GM10847 (cell line): Measurements from ENCODE around the gene KCTD10.

Experiments used
- POLR2A ChIP-seq: IDR thresholded peaks from 2 replicates; pipeline ENCODE4 v1.6.1; 2011; ENCODE audit not compliant: insufficient read length; ENCODE audit errors: extremely low read depth

Gene KCTD10

DNA sequence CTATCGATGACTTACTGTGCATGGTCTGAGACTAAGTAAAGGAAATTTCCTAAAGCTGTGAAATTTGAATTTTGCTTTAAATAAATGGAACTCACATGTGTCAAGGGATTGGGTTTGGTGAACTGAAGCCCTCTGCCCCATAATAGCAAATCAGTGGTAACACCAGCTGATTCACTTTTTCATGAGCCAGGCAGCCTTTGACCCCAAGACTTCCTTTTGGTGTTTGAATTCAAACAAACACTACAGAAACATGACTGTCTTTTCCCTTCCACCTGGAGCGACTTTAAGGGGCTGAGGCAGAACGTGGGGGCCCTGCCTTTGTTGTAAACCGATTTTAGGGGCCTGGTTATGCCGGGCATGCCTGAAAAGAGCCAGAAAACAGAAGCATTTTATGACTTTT lies 28.8 kb downstream of the KCTD10 start:
- TF ChIP-seq POLR2A: no peak

DNA sequence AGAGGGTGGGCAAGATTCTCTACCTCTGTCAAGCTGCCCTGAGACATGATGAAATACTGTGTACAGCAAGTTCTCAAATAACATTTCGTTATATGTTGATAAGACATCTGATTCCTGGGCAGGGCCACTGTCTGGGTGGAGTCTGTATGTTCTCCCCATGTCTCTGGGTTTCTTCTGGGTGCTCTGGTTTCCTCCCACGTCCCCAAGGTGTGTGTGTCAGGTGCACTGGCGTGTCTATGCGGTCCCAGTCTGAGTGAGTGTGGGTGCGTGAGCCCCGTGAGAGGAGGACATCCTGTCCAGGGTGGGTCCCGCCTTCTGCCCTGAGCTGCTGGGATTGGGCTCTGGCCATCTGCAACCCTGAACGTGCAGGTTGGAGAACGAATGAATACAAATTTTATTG lies 29.6 kb downstream of the KCTD10 start:
- TF ChIP-seq POLR2A: no peak

DNA sequence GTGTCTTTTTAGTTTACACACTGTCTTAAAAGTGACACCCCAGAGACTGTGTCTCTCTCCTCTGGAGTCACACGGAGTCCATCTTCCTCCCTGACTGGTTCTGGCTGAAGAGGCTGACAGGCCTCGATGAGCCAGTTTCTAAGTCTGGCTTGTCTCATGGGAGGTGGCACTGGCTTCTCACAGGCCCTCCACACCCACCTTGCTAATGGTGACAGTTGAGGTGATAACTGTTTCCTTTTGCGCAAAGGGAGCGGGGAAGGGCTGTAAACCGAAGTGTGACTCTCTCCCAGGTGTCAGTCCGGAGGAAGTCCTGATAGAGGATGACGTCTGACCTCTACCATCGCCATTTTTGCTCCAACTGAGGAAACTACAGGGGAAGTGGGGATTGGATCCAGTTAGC lies 30.2 kb downstream of the KCTD10 start:
- TF ChIP-seq POLR2A: no peak

DNA sequence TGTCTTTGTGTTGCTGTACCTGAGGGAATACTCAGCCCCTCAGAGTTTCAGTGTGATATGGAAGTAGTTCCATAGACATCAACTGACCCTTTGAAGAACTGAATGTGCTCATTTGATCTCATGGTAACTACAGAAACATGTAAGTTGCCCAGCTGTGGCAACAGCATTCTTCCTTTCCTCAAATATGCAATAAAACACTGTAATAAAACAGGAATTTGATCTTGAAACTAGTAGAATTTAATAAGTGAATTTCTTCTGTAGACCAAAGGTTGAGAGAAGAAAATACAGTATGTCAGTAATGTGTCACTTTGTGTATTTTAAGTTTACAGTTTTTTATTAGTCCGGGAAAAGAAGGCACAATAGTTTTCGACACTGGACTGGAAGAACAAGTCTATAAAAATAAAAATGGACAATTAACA lies 31.9 kb downstream of the KCTD10 start:
- TF ChIP-seq POLR2A: no peak

DNA sequence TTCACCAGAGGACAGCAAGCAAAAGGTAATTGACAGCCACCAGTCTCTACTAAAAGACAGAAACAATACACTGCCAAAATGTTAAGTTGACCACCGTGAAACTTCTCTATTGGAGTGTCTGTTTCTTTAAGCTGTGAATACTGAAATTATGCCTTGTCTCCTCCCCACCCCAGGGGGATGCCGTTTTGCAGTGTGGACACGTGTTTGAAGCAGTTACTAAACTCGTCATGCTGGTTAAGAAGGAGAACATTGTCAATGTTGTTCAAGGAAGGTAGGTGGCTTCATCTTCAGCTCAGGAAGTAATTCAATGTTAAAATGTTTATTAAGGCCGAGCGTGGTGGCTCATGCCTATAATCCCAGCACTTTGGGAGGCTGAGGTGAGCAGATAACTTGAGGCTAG lies 32.8 kb downstream of the KCTD10 start:
- no peak for TF ChIP-seq POLR2A

DNA sequence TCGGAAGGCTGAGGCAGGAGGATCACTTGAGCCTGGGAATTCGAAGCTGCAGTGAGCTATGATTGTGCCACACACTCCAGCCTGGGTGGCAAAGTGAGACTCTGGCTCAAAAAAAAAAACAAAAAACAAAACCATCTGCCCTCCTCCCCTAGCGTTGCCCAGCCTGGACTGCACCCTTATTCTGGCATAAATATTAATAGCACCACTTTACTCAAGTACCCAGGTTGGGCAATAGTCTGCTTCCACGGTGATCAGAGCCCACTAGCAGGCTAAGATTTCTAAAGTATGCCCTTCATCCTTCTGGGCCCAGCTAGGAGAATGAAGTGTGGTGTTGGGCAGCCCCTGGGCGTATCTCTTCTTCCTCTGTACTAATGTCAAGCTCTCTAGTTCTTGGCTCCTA lies 33.3 kb downstream of the KCTD10 start:
- no peak for TF ChIP-seq POLR2A

DNA sequence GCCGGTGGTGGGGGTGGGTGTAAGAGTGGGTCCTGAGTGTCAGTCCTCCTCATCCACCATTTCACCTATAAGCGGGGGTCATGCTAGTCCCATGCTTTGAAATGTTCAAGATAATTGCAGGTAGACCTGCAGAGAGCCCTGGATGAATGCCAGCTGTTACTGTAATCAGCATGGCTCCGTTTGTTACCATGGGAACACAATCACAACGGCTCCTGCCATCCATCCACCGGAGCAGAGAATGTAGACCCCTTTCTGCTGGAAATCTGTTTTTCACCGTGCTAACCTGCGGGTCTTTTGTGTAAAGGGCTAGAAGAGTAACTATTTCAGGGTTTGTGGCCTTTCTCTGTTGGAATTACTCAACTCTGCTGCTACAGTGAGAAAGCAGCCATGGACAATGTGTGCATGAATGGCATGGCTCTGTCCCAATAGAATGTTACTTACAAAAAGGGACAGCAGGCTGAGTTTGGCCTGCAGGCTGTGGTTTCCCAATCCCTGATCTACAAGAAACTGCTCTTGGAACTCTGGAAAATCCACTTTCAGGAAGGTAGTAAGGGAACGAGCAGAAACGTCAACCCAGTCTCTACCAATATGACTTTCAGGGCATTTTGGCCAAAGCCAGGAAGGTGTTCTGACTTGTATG lies 36.1 kb downstream of the KCTD10 start:
- no peak for TF ChIP-seq POLR2A

DNA sequence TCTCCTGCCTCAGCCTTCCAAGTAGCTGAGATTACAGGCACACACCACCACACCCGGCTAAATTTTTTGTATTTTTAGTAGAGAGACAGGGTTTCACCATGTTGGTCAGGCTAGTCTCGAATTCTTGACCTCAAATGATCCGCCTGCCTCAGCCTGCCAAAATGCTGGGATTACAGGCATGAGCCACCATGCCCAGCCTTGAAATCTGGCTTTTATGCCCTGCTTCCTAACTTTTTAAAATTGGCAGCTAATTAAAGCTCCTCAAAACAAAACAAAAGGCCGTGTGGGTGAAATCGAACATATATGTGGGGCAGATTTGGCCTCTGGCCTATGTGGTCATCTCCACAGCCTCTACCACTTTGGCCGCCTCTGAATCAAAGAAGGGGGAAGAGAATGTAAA lies 37.9 kb downstream of the KCTD10 start:
- no peak for TF ChIP-seq POLR2A

DNA sequence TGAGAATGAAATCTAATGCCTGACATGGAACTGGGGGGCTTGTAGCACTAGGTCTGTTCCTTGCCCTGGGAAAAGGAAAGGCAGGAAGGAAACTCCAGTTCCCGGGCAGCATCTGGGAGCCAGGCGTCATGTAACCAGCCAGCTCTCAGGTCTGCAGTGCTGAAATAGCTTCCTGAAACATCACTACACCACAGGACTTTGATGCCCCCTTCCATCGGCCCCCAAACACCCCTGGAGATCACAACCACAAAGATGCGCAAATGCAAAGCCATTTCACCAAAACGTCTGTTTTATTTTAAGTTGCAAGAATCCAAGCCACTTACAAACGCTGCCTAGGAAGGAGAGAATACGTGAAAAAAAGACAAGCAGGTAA lies 40.9 kb downstream of the KCTD10 start:
- TF ChIP-seq POLR2A: no peak

DNA sequence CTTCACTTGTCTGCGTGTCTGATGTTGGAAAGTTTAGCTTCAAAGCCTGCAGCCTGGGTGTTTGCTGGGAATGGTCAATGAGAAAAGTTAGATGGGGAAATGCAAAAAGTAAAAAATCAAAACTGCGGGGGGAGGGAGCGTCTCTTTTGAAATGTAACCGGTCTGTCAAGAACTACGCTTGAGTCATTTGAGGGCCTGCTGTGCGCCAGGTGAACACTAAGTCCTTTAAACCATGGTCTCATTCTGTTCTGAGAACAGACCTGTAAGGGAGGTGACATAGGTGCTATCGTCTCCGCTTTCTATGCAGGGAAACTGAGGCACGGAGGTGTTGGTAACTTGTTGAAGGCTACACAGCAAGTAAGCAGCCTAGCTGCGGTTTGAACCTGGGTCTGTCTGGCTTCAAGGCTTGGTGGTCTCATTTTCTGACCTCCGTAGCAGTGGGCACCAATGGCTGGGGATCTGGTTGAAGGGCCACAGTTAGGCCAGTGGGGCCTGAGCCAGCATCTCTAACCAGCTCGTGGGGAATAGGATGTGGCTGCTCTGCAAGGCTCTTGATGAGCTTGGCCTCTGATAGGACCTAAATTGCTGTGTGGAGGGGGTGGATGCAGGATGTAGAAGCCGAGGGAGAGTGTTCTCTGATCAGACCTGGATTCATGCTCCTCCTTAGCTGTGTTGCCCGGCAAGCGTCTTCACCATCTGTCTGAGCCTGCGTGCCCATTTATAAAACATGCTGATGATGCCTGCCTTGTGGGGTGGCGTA lies 41.5 kb downstream of the KCTD10 start:
- no peak for TF ChIP-seq POLR2A

DNA sequence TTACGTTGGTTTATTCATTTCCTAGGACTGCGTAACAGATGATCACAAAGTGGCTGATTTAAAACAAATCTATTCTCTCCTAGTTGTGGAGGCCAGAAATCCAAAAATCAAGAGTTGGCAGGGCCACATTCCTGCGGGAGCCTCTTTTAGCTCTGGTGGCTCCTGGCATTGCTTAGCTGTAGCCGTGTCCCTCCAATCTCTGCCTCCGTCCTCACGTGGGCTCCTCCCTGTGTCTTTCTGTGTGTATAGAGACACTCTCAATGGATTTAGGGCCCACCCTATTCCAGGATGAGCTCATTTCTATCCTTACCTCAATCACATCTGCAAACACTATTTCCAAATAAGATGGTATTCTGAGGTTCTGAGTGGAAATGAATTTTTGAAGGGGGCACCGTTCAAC lies 42.5 kb downstream of the KCTD10 start:
- no peak for TF ChIP-seq POLR2A

DNA sequence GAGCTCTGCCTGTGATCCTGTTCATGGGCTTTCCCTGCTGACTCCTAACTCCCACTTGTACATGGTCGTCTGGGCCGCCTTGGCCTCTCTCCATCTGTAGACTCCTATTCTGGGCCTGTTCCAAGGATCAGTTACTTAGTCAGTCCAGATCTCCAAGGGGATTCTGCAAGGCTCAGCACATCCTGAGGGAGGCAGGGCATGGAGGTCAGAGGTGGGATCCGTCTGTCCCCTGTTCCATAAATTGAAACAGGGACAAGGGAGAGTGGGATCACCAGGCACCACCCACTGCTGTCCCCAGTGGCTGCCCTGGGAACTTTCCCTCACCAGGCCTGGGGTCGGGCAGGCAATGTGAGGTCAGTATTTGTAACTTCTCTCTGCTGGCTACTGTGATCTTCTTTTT lies 43.5 kb downstream of the KCTD10 start:
- no peak for TF ChIP-seq POLR2A

DNA sequence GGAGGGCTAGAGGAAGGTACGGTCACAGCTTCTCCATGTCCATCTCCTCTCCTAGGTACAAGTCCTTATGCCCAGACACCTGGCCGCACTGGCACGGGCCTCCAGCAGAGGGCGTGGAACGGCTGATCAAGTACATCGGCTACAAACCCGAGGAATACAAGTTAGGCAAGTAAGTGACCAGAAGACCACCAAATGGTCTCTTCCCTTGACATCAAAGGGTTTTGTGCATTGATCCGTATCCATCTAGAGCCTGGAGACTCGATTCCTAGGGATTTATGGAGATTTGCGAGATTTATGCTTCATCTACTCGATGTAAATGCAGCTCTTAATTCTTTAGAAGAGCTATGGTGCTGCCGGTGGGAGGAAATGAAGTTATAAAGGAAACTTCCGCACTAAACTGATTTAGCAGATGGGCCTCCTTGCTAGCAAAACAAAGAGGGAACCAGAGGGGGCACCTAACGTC lies 44.2 kb downstream of the KCTD10 start:
- no peak for TF ChIP-seq POLR2A

DNA sequence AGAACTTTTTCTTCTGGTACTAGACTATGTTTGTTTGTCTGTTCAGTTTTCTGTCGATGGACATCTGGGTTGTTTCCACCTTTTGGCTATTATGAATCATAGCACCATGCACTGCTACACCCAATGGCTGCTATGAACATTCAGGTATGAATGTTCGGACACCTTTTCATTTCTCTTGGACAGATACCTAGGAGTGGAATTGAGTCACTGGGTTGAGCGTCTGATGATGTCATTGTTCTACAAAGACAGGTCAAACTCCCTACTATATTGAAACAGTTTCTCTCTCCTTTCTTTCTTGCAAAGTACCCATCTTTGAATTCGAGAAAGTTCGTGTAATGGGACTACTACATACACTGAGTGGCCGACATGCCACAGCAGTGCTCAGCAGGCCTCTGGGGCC lies 44.7 kb downstream of the KCTD10 start:
- TF ChIP-seq POLR2A: no peak

DNA sequence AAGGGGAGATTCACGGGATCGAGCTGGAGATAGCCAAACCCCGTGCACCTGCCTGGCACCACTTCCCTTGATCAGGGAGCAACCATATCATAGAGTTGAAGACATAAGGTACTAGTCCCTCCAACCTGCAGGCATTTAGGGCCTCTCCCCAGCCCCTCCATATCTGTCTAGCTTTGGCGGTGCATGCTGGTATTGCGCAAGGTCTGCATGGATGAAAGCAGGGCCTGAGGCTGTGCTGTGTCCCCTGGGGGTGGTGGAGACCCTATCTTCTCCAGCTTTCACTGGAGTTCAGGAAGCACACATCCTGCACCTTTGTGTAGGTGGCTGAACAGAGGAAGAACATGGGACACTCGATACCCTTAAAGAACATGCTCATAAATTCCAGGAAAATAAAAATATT lies 46.9 kb downstream of the KCTD10 start:
- TF ChIP-seq POLR2A: no peak

DNA sequence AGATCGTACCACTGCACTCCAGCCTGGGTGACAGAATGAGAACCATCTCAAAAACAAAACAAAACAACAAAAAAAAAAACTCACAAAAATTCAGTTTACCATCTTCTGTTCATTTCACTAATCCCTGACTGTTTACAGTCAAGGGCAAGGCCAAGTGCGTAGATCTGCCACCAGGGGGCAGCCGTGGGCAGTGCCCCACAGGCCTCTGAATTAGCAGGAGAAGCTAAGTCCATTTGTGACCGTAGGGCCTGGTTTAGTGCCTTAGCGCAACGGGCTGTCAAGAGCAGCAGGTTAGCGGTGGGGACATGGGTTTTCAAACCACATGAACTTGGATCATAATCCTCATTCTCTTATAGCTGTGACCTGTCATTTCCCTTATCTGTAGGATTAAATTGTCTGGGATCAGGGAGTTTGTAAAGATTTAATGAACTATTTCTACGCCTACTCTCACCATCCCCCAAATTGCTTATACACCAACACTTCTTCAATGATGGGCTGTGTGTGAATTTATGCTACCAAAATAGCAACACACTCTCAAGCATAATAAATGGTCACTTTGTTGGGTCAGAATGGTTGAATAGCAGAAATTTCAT lies 49.0 kb downstream of the KCTD10 start:
- no peak for TF ChIP-seq POLR2A

DNA sequence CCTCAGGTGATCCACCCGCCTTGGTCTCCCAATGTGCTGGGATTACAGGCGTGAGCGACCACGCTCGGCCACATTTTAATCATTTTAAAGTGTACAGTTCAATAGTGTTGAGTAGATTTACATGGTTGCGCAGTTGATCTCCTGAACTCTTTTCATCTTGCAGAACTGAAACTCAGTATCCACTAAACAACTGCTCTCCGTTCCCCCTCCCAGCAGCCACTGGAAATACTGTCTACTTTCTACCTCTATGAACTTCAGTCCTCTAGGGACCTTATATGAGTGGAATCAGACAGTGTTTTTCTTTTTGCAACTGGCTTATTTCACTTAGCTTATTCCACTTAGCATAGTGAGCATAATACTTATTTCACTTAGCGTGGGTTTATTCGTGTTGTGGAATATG lies 53.7 kb downstream of the KCTD10 start:
- no peak for TF ChIP-seq POLR2A

DNA sequence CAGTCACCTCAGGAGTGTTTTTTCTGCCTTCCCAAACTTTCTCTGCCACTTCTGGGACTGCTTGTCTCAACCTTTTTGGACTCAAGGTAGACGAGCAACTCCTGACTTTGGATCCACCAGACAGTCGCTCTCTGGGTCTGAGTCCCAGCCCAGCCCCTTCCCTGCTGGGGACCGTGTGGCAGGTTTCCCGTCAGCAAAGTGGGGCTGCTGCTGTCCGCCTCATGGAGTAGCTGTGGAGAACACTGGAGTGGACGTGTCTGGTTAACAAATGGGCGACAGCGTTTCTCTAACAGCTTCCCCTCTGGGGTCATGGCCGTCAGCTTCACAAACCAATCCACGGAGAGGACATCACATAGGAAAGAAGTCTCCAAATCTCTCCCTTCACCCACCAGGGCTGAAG lies 54.8 kb downstream of the KCTD10 start:
- no peak for TF ChIP-seq POLR2A
